SU-DHL-6 (cell line): ENCODE data around the gene KPNA5.
A peak's percentile ranks its signal among the peaks of the same experiment; 100 is the strongest.

Source experiments
- H2AFZ ChIP-seq: fragments of 200-600 bp; sonication (generic); 2 replicates; pipeline ENCODE4 v1.6.1; 2014; ENCODE audit warnings: low read depth, mild to moderate bottlenecking, moderate library complexity, mixed read lengths, antibody characterized with exemption, low read length; ENCODE audit not compliant: severe bottlenecking
- H3F3A ChIP-seq: fragments of 200-600 bp; shearing (Covaris generic); 2 replicates; pipeline ENCODE4 v1.6.0; 2016; ENCODE audit warnings: antibody characterized with exemption, mild to moderate bottlenecking; ENCODE audit not compliant: insufficient read depth
- H3K27ac ChIP-seq: fragments of 200-600 bp; sonication (generic); 2 replicates; pipeline ENCODE4 v1.5.1; 2016; ENCODE audit warnings: low read depth, mild to moderate bottlenecking, low read length, moderate library complexity, mixed read lengths
- H3K27me3 ChIP-seq: fragments of 200-600 bp; sonication (generic), shearing (Covaris generic); 2 replicates; pipeline ENCODE4 v1.6.0; 2014; ENCODE audit warnings: mild to moderate bottlenecking, low read length
- H3K36me3 ChIP-seq: fragments of 200-600 bp; sonication (generic); 2 replicates; pipeline ENCODE4 v1.6.1; 2014; ENCODE audit warnings: mild to moderate bottlenecking, low read length, mixed read lengths
- H3K4me2 ChIP-seq: fragments of 300-600, 200-600 bp; shearing (Covaris generic), sonication (generic); 2 replicates; pipeline ENCODE4 v1.6.0; 2014; ENCODE audit warnings: low read length, low read depth, mild to moderate bottlenecking; ENCODE audit not compliant: poor library complexity, severe bottlenecking
- H3K4me3 ChIP-seq: fragments of 200-600 bp; sonication (generic); 2 replicates; pipeline ENCODE4 v1.5.1; 2014; ENCODE audit warnings: antibody characterized with exemption, low read length, mild to moderate bottlenecking, mixed read lengths; ENCODE audit not compliant: insufficient read depth, poor library complexity, severe bottlenecking
- H3K79me2 ChIP-seq: fragments of 200-600 bp; sonication (generic); 2 replicates; pipeline ENCODE4 v1.6.1; 2014; ENCODE audit warnings: mild to moderate bottlenecking, low read length, moderate library complexity; ENCODE audit not compliant: insufficient read depth
- H3K9ac ChIP-seq: fragments of 200-600 bp; sonication (generic); 2 replicates; pipeline ENCODE4 v1.7.0; 2014; ENCODE audit warnings: mild to moderate bottlenecking, low read length
- H3K9me2 ChIP-seq: fragments of 200-600 bp; sonication (generic); replicated peaks from 2 replicates; pipeline ENCODE4 v1.6.1; 2014; ENCODE audit warnings: low read length; ENCODE audit not compliant: insufficient read depth
- H3K9me3 ChIP-seq: fragments of 200-600 bp; sonication (generic); 2 replicates; pipeline ENCODE4 v1.6.1; 2014; ENCODE audit warnings: low read length, mixed read lengths; ENCODE audit not compliant: insufficient read depth
- H4K20me1 ChIP-seq: fragments of 200-600 bp; sonication (generic); 2 replicates; pipeline ENCODE4 v1.6.1; 2014; ENCODE audit warnings: low read depth, mild to moderate bottlenecking, antibody characterized with exemption, low read length, moderate library complexity, mixed read lengths
- CTCF ChIP-seq: fragments of 200-600 bp; sonication (generic); IDR thresholded peaks from one replicate; pipeline ENCODE4 v1.5.1; 2017; ENCODE audit warnings: antibody characterized with exemption, mild to moderate bottlenecking, low read length, moderate library complexity; ENCODE audit not compliant: insufficient read depth, poor library complexity, severe bottlenecking
- EZH2phosphoT487 ChIP-seq: fragments of 200-600 bp; sonication (generic), shearing (Covaris generic); conservative IDR thresholded peaks from 2 replicates; pipeline ENCODE4 v1.6.1; 2018; ENCODE audit warnings: mild to moderate bottlenecking, antibody characterized with exemption, low read length, moderate library complexity, mixed read lengths

Gene KPNA5

GRCh38 chr6:116680880-116681672, at the start of gene KPNA5:
TSS of gene KPNA5 (plus strand) at chr6:116681211. CDS start at chr6:116681335, 124 bp downstream.
- no peaks in the 10 kb centered on the region for H3K9me3 ChIP-seq
- H3K27ac ChIP-seq = peak within 1 kb of the TSS; percentile 55
- peak within 1 kb of the TSS; percentile 87 for H2AFZ ChIP-seq
- peak within 1 kb of the TSS; percentile 66 for H3K9ac ChIP-seq
- H3K4me2 ChIP-seq = peak within 1 kb of the TSS; percentile 89
- peak within 1 kb of the TSS; percentile 58 for H3K4me3 ChIP-seq
- no peaks in the 10 kb centered on the region for H3K9me2 ChIP-seq
- no peaks in the 10 kb centered on the region for H3K27me3 ChIP-seq
- peaks cover 3% of the 10 kb centered on the region; the same call in 1 of the 2 replicates for H3K36me3 ChIP-seq
- peaks cover 35% of the 10 kb centered on the region for H3K79me2 ChIP-seq
- TF ChIP-seq CTCF = no peak
- TF ChIP-seq EZH2phosphoT487 = no peak
- H3F3A ChIP-seq = peaks cover 8% of the 10 kb centered on the region
- no peaks in the 10 kb centered on the region for H4K20me1 ChIP-seq

- Histone ChIP-seq H2AFZ (no peak overlapping the region), H3K79me2 (no peaks in the 10 kb centered on the region), H4K20me1 (peaks cover 5% of the 10 kb centered on the region; the same call in 1 of the 2 replicates), H3K9me2 (no peaks in the 10 kb centered on the region), H3K9me3 (no peaks in the 10 kb centered on the region), H3K4me3 (no peak overlapping the region), H3K27me3 (no peaks in the 10 kb centered on the region), H3K36me3 (peaks cover 29% of the 10 kb centered on the region; the same call in 1 of the 2 replicates), H3K4me2 (no peak overlapping the region), H3F3A (0 out of 2 replicates have a peak, but pooled peaks cover 4% of the 10 kb centered on the region), H3K27ac (no peak overlapping the region), H3K9ac (no peak overlapping the region)
- no peak for TF ChIP-seq CTCF
- TF ChIP-seq EZH2phosphoT487 = no peak
Measured at GRCh38 chr6:116631379-116631990, 49.5 kb upstream of the KPNA5 start.

DNA sequence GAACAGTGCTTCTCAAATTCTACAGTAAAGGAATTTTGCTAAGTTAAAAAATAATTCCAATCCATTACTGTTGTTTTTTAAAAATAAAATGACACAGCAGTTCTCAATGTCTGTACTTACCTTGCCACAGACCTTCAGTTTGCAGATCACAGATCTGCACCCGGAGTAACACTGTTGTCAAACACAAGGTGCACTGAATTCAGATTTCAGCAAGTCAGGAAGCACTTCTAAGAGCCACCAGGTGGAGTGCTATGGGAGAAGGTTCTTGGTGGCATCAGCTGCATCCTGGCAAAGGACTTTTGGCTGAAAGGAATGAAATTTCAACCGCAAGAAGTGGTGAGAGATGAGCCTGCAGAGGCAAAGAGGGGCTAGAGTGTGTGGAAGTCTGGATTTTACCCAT, 47.3 kb upstream of the KPNA5 start:
- peaks cover 5% of the 10 kb centered on the region; the same call in 1 of the 2 replicates for H4K20me1 ChIP-seq
- no peaks in the 10 kb centered on the region for H3K9me2 ChIP-seq
- H3K36me3 ChIP-seq = peaks cover 39% of the 10 kb centered on the region; the same call in 1 of the 2 replicates
- H3K4me3 ChIP-seq = no peak overlapping the region
- H3F3A ChIP-seq = 0 out of 2 replicates have a peak, but pooled peaks cover 5% of the 10 kb centered on the region
- H3K27ac ChIP-seq = no peak overlapping the region
- no peaks in the 10 kb centered on the region for H3K27me3 ChIP-seq
- no peak overlapping the region for H3K4me2 ChIP-seq
- H2AFZ ChIP-seq = no peak overlapping the region
- H3K79me2 ChIP-seq = no peaks in the 10 kb centered on the region
- H3K9me3 ChIP-seq = no peaks in the 10 kb centered on the region
- no peak for TF ChIP-seq EZH2phosphoT487
- no peak overlapping the region for H3K9ac ChIP-seq

GRCh38 chr6:116648156-116648555, 32.9 kb upstream of the KPNA5 start:
- TF ChIP-seq CTCF = no peak
- Histone ChIP-seq H3K27me3 (no peaks in the 10 kb centered on the region), H3K36me3 (peaks cover 34% of the 10 kb centered on the region), H3K9me2 (no peaks in the 10 kb centered on the region), H3K9me3 (no peaks in the 10 kb centered on the region), H3K79me2 (peaks cover 7% of the 10 kb centered on the region; the same call in 1 of the 2 replicates), H3K4me3 (no peak overlapping the region), H2AFZ (no peak overlapping the region), H3K4me2 (no peak overlapping the region), H3F3A (no peaks in the 10 kb centered on the region), H3K27ac (no peak overlapping the region), H4K20me1 (0 out of 2 replicates have a peak, but pooled peaks cover 9% of the 10 kb centered on the region), H3K9ac (no peak overlapping the region)
